ENCODE data around the gene IGFN1.

DNA sequence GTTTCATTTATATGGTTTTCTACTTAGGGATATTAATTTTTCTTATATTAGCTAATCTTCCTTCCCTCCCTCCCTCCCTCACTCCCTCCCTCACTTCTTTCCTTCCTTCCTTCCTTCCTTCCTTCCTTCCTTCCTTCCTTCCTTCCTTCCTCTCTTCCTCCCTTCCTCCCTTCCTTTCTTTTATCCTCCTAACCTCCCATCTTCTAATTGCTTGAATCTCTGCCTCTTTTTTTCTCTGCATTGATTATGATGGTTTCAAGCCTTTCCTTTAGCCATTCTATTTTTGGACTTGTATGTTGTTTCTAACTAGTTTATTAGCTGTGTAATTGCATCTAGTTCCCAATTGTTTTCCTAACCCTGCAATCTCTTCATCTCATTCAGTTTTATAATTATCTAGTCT lies 75.7 kb downstream of the IGFN1 start:
- TF ChIP-seq, protein P1, sequence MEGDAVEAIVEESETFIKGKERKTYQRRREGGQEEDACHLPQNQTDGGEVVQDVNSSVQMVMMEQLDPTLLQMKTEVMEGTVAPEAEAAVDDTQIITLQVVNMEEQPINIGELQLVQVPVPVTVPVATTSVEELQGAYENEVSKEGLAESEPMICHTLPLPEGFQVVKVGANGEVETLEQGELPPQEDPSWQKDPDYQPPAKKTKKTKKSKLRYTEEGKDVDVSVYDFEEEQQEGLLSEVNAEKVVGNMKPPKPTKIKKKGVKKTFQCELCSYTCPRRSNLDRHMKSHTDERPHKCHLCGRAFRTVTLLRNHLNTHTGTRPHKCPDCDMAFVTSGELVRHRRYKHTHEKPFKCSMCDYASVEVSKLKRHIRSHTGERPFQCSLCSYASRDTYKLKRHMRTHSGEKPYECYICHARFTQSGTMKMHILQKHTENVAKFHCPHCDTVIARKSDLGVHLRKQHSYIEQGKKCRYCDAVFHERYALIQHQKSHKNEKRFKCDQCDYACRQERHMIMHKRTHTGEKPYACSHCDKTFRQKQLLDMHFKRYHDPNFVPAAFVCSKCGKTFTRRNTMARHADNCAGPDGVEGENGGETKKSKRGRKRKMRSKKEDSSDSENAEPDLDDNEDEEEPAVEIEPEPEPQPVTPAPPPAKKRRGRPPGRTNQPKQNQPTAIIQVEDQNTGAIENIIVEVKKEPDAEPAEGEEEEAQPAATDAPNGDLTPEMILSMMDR (IDR thresholded peaks at IDR 0.05; ENCODE audit: borderline replicate concordance, extremely low read depth, low read length, poor library complexity, severe bottlenecking): no peak
- no peak for TF ChIP-seq EZH2 (IDR thresholded peaks at IDR 0.05; ENCODE audit: borderline replicate concordance, low read depth, low read length, severe bottlenecking)
